H1 (cell line): ENCODE results near the gene ZBTB7B. TPM values are rescaled to one million over a fixed set of nuclear protein-coding genes. Genes with fewer than 3 reads are reported as not detected.

ENCODE experiments used
- CTCF ChIA-PET: fragments of 300-600 bp; sonication (Branson Sonifier 250); formaldehyde crosslinking; loops from one replicate; lab custom pipeline; 2021; ENCODE audit not compliant: partially characterized antibody; lab: Charles Lee
- POLR2A ChIA-PET: fragments of 300-600 bp; sonication (Branson Sonifier 250); formaldehyde crosslinking; loops from one replicate; lab custom pipeline; 2021; ENCODE audit warnings: inconsistent platforms; ENCODE audit not compliant: partially characterized antibody; lab: Charles Lee
- DNase-seq, 2 experiments: peaks; one replicate each; pipeline versions ENCODE4 v3.0.0 to v3.0.0-alpha.2; 2010 to 2022; ENCODE audit warnings: low spot score in 2 of 2, low read depth in 1 of 2, mixed read lengths in 1 of 2
- FAIRE-seq: peaks from 2 replicates; lab custom pipeline; 2011; peaks lifted over from hg19 to GRCh38; lab: Jason Lieb, UNC
- H2AFZ ChIP-seq: 2 replicates; pipeline ENCODE4 v1.8.1; 2012; ENCODE audit warnings: low read length, inconsistent platforms
- H2AK5ac ChIP-seq: 2 replicates; pipeline ENCODE4 v1.6.1; 2013; ENCODE audit warnings: low read depth, low read length
- H2BK120ac ChIP-seq: replicated peaks from 2 replicates; pipeline ENCODE3; 2013; ENCODE audit warnings: low read depth, low read length, inconsistent platforms
- H2BK12ac ChIP-seq: 2 replicates; pipeline ENCODE4 v1.6.1; 2013; ENCODE audit warnings: low read depth, low read length
- H2BK15ac ChIP-seq: 2 replicates; pipeline ENCODE4 v1.6.1; 2013; ENCODE audit warnings: low read length
- H2BK20ac ChIP-seq: 2 replicates; pipeline ENCODE4 v1.6.1; 2013; ENCODE audit warnings: low read length
- H2BK5ac ChIP-seq: 2 replicates; pipeline ENCODE4 v1.6.1; 2013; ENCODE audit warnings: low read depth, low read length
- H3K14ac ChIP-seq: 2 replicates; pipeline ENCODE4 v1.6.1; 2013; ENCODE audit warnings: inconsistent platforms; ENCODE audit not compliant: insufficient read length
- H3K18ac ChIP-seq: 2 replicates; pipeline ENCODE4 v1.6.1; 2013; ENCODE audit warnings: low read length; ENCODE audit errors: extremely low read depth
- H3K23ac ChIP-seq: 2 replicates; pipeline ENCODE4 v1.6.1; 2013; ENCODE audit warnings: inconsistent platforms; ENCODE audit not compliant: insufficient read length
- H3K23me2 ChIP-seq: 2 replicates; pipeline ENCODE4 v1.6.1; 2013; ENCODE audit warnings: low read depth, low read length
- H3K27ac ChIP-seq: 2 replicates; pipeline ENCODE4 v1.6.1; 2011; ENCODE audit warnings: low read depth, low read length, inconsistent platforms
- H3K27me3 ChIP-seq, 4 experiments: replicated peaks in 1 of 4; 1 replicate in 1 of 4; 2 replicates in 3 of 4; pipeline versions ENCODE4 v1.6.1 to v1.8.1; 2011 to 2013; ENCODE audit warnings: low read length in 3 of 4, mild to moderate bottlenecking in 3 of 4, inconsistent platforms in 2 of 4, mixed read lengths in 2 of 4, moderate library complexity in 1 of 4; ENCODE audit not compliant: control insufficient read depth in 3 of 4, insufficient read depth in 3 of 4; ENCODE audit errors: extremely low read depth in 1 of 4
- H3K36me3 ChIP-seq, 4 experiments: 2 replicates each; pipeline versions ENCODE4 v1.6.1 to v1.8.1; 2011 to 2013; ENCODE audit warnings: mild to moderate bottlenecking in 4 of 4, low read length in 3 of 4, moderate library complexity in 2 of 4, control low read depth in 1 of 4, inconsistent platforms in 1 of 4; ENCODE audit not compliant: insufficient read depth in 4 of 4, control insufficient read depth in 2 of 4
- H3K4ac ChIP-seq: replicated peaks from 2 replicates; pipeline ENCODE3; 2013; ENCODE audit warnings: low read length, low read depth, mixed read lengths, inconsistent platforms; ENCODE audit not compliant: insufficient read length
- H3K4me1 ChIP-seq, 4 experiments: replicated peaks in 1 of 4; 1 replicate in 1 of 4; 2 replicates in 3 of 4; pipeline versions ENCODE4 v1.6.1 to v1.8.1; 2011 to 2013; ENCODE audit warnings: low read length in 3 of 4, inconsistent platforms in 2 of 4, mixed read lengths in 1 of 4; ENCODE audit not compliant: insufficient read depth in 4 of 4, control insufficient read depth in 3 of 4
- H3K4me2 ChIP-seq, 2 experiments: 2 replicates each; pipeline versions ENCODE4 v1.6.1 to v1.8.1; 2011 to 2013; ENCODE audit warnings: low read depth in 2 of 2, low read length in 2 of 2, control low read depth in 1 of 2, inconsistent platforms in 1 of 2, mild to moderate bottlenecking in 1 of 2; ENCODE audit not compliant: insufficient read depth in 1 of 2
- H3K4me3 ChIP-seq, 4 experiments: fragments of 200-600, 300-600 bp in 1 of 4; sonication (generic), shearing (Covaris generic), sonication (Bioruptor Twin) in 1 of 4; 2 replicates each; pipeline versions ENCODE4 v1.5.1 to v1.8.1; 2011 to 2016; ENCODE audit warnings: low read length in 4 of 4, low read depth in 3 of 4, control low read depth in 2 of 4, inconsistent platforms in 2 of 4, mild to moderate bottlenecking in 2 of 4, mixed read lengths in 1 of 4, moderate library complexity in 1 of 4; ENCODE audit not compliant: insufficient read depth in 2 of 4; ENCODE audit errors: extremely low read depth in 1 of 4
- H3K56ac ChIP-seq: replicated peaks from 2 replicates; pipeline ENCODE3; 2013; ENCODE audit warnings: low read depth, mild to moderate bottlenecking, mixed read lengths, low read length, inconsistent platforms; ENCODE audit not compliant: insufficient read length
- H3K79me1 ChIP-seq: 2 replicates; pipeline ENCODE4 v1.6.1; 2013; ENCODE audit warnings: low read depth, low read length, control low read depth
- H3K79me2 ChIP-seq, 2 experiments: 2 replicates each; pipeline versions ENCODE4 v1.6.1 to v1.8.1; 2012 to 2013; ENCODE audit warnings: low read length in 2 of 2, mild to moderate bottlenecking in 2 of 2, inconsistent platforms in 1 of 2; ENCODE audit not compliant: insufficient read depth in 2 of 2, control insufficient read depth in 1 of 2
- H3K9ac ChIP-seq, 4 experiments: replicated peaks in 1 of 4; 1 replicate in 1 of 4; 2 replicates in 3 of 4; pipeline versions ENCODE4 v1.6.1 to v1.8.1; 2011 to 2013; ENCODE audit warnings: low read depth in 3 of 4, low read length in 3 of 4, control low read depth in 2 of 4, mild to moderate bottlenecking in 2 of 4, moderate library complexity in 2 of 4, inconsistent platforms in 1 of 4; ENCODE audit errors: extremely low read depth in 1 of 4
- H3K9me3 ChIP-seq, 2 experiments: 2 replicates each; pipeline versions ENCODE4 v1.6.1 to v1.8.1; 2012 to 2013; ENCODE audit warnings: mild to moderate bottlenecking in 2 of 2, moderate library complexity in 2 of 2, control low read depth in 1 of 2, inconsistent platforms in 1 of 2, low read depth in 1 of 2, low read length in 1 of 2, mixed read lengths in 1 of 2; ENCODE audit not compliant: insufficient read depth in 2 of 2
- H4K20me1 ChIP-seq, 2 experiments: replicated peaks in 1 of 2; 2 replicates each; pipeline versions ENCODE3 to v1.8.1; 2011 to 2013; ENCODE audit warnings: inconsistent platforms in 2 of 2, low read length in 2 of 2, mild to moderate bottlenecking in 1 of 2; ENCODE audit not compliant: insufficient read depth in 2 of 2, control insufficient read depth in 1 of 2
- H4K5ac ChIP-seq: 2 replicates; pipeline ENCODE4 v1.6.1; 2013; ENCODE audit warnings: low read length, low read depth, mixed read lengths, inconsistent platforms; ENCODE audit not compliant: insufficient read length
- H4K8ac ChIP-seq: 2 replicates; pipeline ENCODE4 v1.8.0; 2013; ENCODE audit warnings: mild to moderate bottlenecking, moderate library complexity, low read length, inconsistent platforms; ENCODE audit not compliant: insufficient read depth; ENCODE audit errors: extremely low read depth
- H4K91ac ChIP-seq: replicated peaks from 2 replicates; pipeline ENCODE3; 2013; ENCODE audit warnings: low read length, mixed read lengths, inconsistent platforms; ENCODE audit not compliant: insufficient read length
- CREB1 ChIP-seq: IDR thresholded peaks from 2 replicates; pipeline ENCODE4 v1.6.1; 2012; ENCODE audit warnings: inconsistent platforms
- POLR2A ChIP-seq, 2 experiments: IDR thresholded peaks; 1 replicate in 1 of 2; 2 replicates in 1 of 2; pipeline ENCODE4 v1.6.1; 2011; ENCODE audit warnings: low read depth in 2 of 2, low read length in 2 of 2, mild to moderate bottlenecking in 2 of 2; ENCODE audit errors: control extremely low read depth in 1 of 2
- SIN3A ChIP-seq, 2 experiments: IDR thresholded peaks in 1 of 2; conservative IDR thresholded peaks in 1 of 2; 2 replicates each; pipeline ENCODE4 v1.6.1; 2011 to 2012; ENCODE audit warnings: low read length in 2 of 2, improper control_type of control experiment in 1 of 2, low read depth in 1 of 2, mild to moderate bottlenecking in 1 of 2
- WGBS, 2 experiments: shearing (Covaris generic) in 1 of 2; methylation state at CpG; one replicate each; pipeline versions ENCODE4 v1.1.6 to v1.1.7; 2013 to 2015; ENCODE audit warnings: low lambda C conversion rate in 2 of 2, mixed read lengths in 2 of 2, inconsistent platforms in 1 of 2, low coverage in 1 of 2, missing lambda C conversion rate in 1 of 2; ENCODE audit not compliant: insufficient replicate concordance in 2 of 2, insufficient coverage in 1 of 2, insufficient read length in 1 of 2; ENCODE audit errors: extremely low coverage in 1 of 2, missing lambda C conversion rate in 1 of 2; 5-methylcytosine and 5-hydroxymethylcytosine counted together
- polyA plus RNA-seq, 7 experiments: library from polyadenylated mRNA; depleted of rRNA in 3 of 7; stranded (reverse) in 5 of 7; unstranded in 2 of 7; fragments of >200 nt in 5 of 7; fragments of 200-250 nt in 2 of 7; gene quantifications; 1 replicate in 5 of 7; 2 replicates in 1 of 7; 4 replicates in 1 of 7; pipeline versions ENCODE4 v1.2.1 to v1.2.3, GENCODE V29; 2011 to 2013; ENCODE audit warnings: missing spikeins in 2 of 7, mixed read lengths in 2 of 7
- total RNA-seq: library from RNA; stranded (reverse); fragmentation: NEBNext Ultra II Directional; extraction: Animal tissue kit (Norgen Biotek cat#: 25700); gene quantifications from 2 replicates; pipeline ENCODE4 v1.2.1, GENCODE V29; 2021
- TF ChIP-seq, protein P1 (sequence below): IDR thresholded peaks from 2 replicates; pipeline ENCODE4 v1.6.1; 2012; ENCODE audit warnings: low read length, inconsistent platforms

Gene ZBTB7B
- total and polyA plus RNA-seq, 2 of the 8 experiments (the other 6 are each of a cell fraction or from before 2014, with no cell fraction given), result 24.5 to 36.9 TPM

DNA sequence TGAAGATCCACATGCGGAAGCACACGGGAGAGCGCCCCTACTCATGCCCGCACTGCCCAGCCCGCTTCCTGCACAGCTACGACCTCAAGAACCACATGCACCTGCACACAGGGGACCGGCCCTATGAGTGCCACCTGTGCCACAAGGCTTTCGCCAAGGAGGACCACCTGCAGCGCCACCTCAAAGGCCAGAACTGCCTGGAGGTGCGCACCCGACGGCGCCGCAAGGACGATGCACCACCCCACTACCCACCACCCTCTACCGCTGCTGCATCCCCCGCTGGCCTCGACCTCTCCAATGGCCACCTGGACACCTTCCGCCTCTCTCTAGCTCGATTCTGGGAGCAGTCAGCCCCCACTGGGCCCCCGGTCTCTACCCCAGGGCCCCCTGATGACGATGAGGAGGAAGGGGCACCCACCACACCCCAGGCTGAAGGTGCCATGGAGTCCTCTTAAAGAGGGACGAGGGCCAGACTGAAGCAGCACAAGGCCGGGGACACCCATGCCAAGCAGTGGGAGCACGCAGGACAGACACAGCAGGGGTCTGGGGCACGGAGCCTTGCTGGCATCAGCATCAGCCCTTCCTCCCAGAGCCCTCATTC lies 13.7 kb downstream of the ZBTB7B start:
- no peaks in the 10 kb centered on the region for H4K20me1 ChIP-seq
- peaks cover 0 to 9% of the 10 kb centered on the region in 2 experiments; a peak in 2 of 4 replicates for H3K79me2 ChIP-seq
- H3K14ac ChIP-seq, result no peak overlapping the region
- WGBS, 2 experiments, result 95% methylated on average over 26 of the region's 26 CpGs; no CpG with 5 or more reads in 1 of the 2 experiments
- H3K4me1 ChIP-seq, result peaks cover 8 to 29% (median 23%) of the 10 kb centered on the region in 4 experiments
- 0 out of 7 replicates have a peak, but pooled peaks cover 0 to 2% (median 0%) of the 10 kb centered on the region in 4 experiments for H3K27me3 ChIP-seq
- FAIRE-seq (no peak), DNase-seq (no peak)
- no peak overlapping the region for H2AFZ ChIP-seq
- H3K23ac ChIP-seq, result no peak overlapping the region
- H2BK5ac ChIP-seq, result peak overlapping the region; percentile 85; the same call in 1 of the 2 replicates
- no peak for TF ChIP-seq POLR2A (IDR thresholded peaks at IDR 0.05; ENCODE audit: control extremely low read depth in 1 of 2, low read depth in 2 of 2, low read length in 2 of 2)
- TF ChIP-seq SIN3A (conservative IDR thresholded peaks at IDR 0.05 in 1 of 2, IDR thresholded peaks at IDR 0.05 in 1 of 2; ENCODE audit: low read depth in 1 of 2, low read length in 2 of 2), result no peak
- TF ChIP-seq, protein P1, sequence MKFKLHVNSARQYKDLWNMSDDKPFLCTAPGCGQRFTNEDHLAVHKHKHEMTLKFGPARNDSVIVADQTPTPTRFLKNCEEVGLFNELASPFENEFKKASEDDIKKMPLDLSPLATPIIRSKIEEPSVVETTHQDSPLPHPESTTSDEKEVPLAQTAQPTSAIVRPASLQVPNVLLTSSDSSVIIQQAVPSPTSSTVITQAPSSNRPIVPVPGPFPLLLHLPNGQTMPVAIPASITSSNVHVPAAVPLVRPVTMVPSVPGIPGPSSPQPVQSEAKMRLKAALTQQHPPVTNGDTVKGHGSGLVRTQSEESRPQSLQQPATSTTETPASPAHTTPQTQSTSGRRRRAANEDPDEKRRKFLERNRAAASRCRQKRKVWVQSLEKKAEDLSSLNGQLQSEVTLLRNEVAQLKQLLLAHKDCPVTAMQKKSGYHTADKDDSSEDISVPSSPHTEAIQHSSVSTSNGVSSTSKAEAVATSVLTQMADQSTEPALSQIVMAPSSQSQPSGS, result no peak
- no peak for TF ChIP-seq CREB1
- POLR2A ChIA-PET, result interaction anchor here (1.0 to 14.8 kb wide), 10 partner anchors 11 to 63 kb away, joined by 3 to 128 read pairs (median 10); partner anchors contain the start of genes ADAM15, CKS1B, DCST1 and DCST2
- H3K23me2 ChIP-seq, result no peaks in the 10 kb centered on the region
- H2BK120ac ChIP-seq, result no peak overlapping the region
- H2AK5ac ChIP-seq, result 0 out of 2 replicates have a peak overlapping the region, but pooled peaks have one; percentile 32
- H3K9me3 ChIP-seq, result no peaks in the 10 kb centered on the region
- H3K4ac ChIP-seq, result no peak overlapping the region
- peak overlapping the region; percentile 86 for H2BK20ac ChIP-seq
- peak overlapping the region in 3 of 4 experiments; percentile 36 to 60 (median 42); a peak in 4 of 8 replicates for H3K4me3 ChIP-seq
- H3K9ac ChIP-seq, result no peak overlapping the region; a peak in 2 of 7 replicates
- H3K56ac ChIP-seq, result no peak overlapping the region
- H2BK15ac ChIP-seq, result peak overlapping the region; percentile 16; the same call in 1 of the 2 replicates
- peak overlapping the region; percentile 83; the same call in 1 of the 2 replicates for H3K18ac ChIP-seq
- H3K79me1 ChIP-seq, result peaks cover 3% of the 10 kb centered on the region; the same call in 1 of the 2 replicates
- CTCF ChIA-PET, result interaction anchor here (0.9 to 18.6 kb wide), 17 partner anchors 8 to 75 kb away, joined by 3 to 354 read pairs (median 7); partner anchors contain the start of genes ADAM15, DCST1, DCST2 and EFNA4
- H4K8ac ChIP-seq, result no peak overlapping the region
- peak overlapping the region; percentile 36 for H4K91ac ChIP-seq
- peak overlapping the region; percentile 71; the same call in 1 of the 2 replicates for H3K27ac ChIP-seq
- H3K36me3 ChIP-seq, result peaks cover 0 to 29% (median 13%) of the 10 kb centered on the region in 4 experiments; a peak in 4 of 8 replicates
- no peak overlapping the region for H4K5ac ChIP-seq
- peak overlapping the region; percentile 81 for H2BK12ac ChIP-seq
- H3K4me2 ChIP-seq, result peak overlapping the region; percentile 4 to 59; a peak in 2 of 4 replicates
